HG03520 (cell line): ENCODE measurements around the gene CUX1.
"Not testable (repeated sequence)": the region's sequence is repeated elsewhere in the genome, so short reads cannot be mapped to it uniquely, and the experiment has no call there.

Experiments used
- ATAC-seq: cut with Tn5 transposase; IDR thresholded peaks from one replicate; pipeline ENCODE4 v1.9.1; 2021; ENCODE audit warnings: mild to moderate bottlenecking, moderate library complexity; ENCODE audit not compliant: unreplicated experiment

Gene CUX1

DNA sequence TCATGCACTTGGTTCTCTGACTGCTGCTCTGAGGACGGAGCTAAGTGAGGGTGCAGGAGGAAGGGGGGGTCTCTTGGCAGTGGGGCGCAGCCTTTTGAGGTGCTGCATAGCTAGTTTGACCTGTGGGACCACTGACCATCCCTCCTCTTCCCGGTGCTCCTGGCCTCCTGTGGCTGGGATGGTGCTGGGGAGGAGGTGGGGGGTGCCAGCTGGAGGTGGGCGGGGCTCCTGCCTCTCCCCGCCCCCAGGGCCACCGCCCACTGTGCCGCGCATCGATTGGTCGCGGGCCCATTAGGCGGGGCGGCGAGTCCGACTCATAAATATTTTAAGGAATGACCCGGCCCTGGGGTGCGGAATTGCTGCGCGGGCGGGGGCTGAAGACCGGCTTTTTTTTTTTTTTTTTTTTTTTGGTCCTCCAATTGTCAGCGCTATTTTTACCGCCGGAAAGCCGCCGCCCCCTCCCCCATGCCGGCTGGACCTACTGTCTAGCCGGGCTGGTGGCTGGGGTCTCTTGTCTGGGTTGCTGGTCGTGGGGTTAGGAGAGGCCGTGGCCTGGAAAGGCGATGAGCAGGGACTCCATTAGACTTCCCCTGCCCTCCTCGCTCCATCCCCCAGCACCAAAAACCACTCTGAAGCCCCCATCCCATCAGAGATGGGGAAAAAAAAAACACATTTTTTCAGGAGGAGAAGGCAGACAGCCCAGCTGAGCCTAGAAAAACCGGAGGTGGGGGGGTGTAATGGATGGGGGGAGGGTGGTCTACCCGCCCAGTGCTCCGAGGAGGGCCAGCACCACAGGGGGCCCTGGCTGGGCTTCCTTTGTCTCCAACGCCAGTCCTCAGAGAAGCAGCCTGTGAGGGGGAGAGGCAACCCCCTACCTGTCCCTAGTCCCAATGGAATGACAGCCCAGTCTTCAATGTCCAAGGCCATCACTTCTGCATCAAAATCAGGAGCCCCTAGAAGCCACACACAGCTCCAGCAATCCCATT lies 475.7 kb downstream of the CUX1 start:
- ATAC-seq, result no peak

- no peak for ATAC-seq
Observed at GRCh38 chr7:102294589-102294988, 477.2 kb downstream of the CUX1 start.

DNA sequence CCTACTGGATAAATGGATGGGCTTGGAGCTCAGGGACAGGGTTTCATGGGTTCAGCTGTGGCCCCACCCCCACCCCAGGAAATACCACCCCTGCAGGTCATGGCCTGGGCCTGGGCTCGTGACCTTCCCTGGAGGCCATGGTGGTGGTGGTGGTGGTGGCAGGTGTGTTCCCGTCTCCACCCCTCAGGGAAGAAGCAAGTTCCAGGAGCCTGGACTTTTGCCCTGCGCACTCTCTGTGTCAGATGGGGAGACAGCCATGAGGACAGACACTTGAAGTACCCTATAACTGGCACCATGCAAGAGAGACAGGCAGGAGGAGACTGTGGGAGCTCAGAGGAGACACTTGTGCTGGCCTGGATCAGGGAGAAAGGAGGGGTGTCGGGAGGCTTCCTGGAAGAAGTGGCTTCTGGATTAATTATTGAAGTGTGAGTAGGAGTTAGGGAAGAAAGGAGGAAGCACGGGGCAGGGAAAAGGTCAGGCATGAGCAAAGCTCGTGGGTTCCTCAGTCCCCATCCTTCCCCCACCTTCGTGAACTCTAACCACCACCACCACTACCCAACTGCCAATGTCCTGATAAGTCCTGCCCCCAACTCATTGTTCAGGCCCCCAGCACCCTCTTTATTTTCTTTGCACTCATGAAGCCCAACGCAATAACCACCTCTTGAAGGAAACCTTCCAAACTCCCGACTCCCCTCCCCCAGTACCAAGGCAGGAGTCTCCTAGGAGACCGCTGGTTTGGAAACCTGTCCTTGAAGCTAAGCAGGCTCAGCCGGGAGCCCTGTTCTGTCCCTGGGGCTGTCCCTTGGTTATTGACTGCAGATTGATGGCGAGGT lies 478.1 kb downstream of the CUX1 start:
- no peak for ATAC-seq

- ATAC-seq, result no peak
Observed at GRCh38 chr7:102296179-102296438, 478.7 kb downstream of the CUX1 start.

DNA sequence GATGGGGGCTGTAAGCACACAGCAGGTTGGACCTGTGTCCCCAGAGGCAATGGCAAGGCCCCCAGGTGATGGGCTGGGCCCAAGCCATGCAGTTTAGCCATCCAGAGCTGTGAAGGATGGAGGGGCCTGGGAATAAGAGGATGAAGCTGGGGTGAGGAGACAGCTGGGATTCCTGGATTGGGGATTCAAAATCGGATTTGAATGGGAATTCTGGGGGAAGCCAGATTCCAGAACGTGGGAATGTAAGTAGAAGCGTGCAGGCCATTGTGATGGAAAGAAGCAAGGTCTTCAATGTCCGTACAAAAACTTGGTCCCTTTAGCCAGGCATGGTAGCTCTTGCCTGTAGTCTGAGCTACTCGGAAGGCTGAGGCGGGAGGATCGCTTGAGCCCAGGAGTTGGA lies 479.1 kb downstream of the CUX1 start:
- no peak for ATAC-seq

- no peak for ATAC-seq
Observed at GRCh38 chr7:102297487-102298218, 480.2 kb downstream of the CUX1 start.

- ATAC-seq, result no peak
Observed at GRCh38 chr7:102300643-102301221, 483.3 kb downstream of the CUX1 start.

DNA sequence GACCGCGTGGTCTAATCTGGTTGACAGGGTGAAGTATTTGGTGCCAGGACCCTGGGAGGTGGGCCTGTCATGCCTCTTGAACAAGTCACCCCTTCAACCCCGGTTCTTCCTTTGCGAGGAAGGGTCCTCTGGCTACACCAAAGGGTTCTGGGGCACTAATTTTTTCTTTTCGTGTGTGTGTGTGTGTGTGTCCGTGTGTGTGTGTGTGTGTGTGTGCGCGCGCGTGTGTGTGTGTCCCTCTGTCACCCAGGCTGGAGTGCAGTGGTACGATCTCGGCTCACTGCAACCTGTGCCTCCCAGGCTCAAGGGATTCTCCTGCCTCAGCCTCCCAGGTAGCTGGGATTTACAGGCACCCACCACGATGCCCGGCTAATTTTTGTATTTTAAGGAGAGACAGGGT lies 483.9 kb downstream of the CUX1 start:
- not testable (repeated sequence) for ATAC-seq

- no peak for ATAC-seq
Observed at GRCh38 chr7:102302025-102302424, 484.6 kb downstream of the CUX1 start.

GRCh38 chr7:102303669-102304422 lies 486.4 kb downstream of the CUX1 start:
- no peak for ATAC-seq

DNA sequence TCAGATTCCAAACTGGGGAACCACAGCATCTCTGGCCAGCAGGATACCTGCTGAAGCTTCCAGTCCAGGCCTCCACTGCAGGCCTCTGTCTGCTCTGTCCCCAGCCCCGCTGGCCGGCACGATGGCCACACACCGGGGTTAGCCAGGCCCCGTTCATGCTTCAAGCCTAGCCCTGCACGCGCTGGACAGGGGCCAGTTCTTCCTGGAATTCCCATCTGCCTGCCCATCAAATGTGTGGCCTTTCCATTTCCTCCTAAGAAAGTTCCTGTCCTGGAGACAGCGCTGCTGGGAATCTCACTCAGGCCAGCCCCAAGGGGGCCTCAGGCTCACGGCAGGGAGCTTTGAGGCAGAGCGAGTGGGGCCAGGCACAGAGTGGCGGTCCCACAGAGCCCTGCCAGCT lies 487.2 kb downstream of the CUX1 start:
- no peak for ATAC-seq

GRCh38 chr7:102305414-102306268 lies 488.2 kb downstream of the CUX1 start:
- peak; percentile 38 for ATAC-seq

DNA sequence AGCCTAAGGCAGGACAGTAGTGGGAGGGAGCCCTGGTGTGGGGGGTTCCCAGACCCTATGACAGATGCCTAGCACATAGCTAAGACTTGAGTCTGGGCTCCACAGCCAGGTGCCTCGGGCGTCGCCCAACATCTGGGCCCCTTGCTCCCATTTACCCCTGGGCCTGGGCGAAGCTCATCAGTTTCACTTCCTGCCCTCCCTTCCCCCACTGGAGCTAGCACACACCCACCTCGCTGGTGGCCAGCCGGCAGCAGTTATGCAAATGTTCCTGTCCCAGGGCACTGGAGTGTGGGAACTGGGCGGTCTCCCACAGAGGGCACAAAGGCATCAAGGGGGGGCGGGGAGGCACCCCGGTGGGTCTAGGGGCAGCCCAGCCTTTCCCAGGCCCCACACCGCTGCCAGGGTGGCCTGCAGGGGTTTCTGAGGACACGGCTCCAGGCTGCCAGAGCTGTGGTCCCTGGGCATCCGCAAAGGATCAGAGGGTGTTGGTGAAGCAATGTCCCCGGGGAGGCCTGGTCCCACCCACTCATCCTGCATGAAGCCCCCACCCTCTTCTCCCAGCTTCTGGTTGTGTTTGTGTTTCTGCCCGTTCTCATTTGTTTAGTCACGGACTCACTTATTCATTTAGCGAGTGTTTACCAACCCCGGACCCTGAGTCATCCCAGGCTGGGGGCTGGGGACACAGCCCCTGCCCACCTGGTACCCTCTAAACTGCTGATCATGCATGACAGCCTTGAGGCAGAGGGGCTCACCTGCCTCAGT lies 489.7 kb downstream of the CUX1 start:
- ATAC-seq, result peak; percentile 45

DNA sequence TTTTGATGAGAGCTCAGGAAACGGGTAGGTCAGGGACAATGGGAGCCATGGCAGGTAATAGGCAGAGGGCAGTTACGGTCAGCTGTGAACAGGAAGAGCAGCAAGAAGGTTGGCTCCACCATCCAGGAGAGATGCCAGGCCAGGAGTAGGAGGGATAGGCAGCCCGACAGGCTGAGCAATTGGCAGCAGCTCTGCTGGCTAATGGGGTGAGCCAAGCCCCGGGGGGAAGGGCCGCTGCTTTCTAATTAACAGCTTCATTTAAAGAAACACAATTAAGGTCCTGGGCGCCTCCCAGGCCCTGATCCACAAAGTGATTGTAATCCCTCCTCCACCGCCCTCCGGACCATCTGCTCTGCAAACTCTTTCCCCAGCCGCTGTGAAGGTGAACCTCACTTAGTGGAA lies 493.0 kb downstream of the CUX1 start:
- ATAC-seq, result no peak

DNA sequence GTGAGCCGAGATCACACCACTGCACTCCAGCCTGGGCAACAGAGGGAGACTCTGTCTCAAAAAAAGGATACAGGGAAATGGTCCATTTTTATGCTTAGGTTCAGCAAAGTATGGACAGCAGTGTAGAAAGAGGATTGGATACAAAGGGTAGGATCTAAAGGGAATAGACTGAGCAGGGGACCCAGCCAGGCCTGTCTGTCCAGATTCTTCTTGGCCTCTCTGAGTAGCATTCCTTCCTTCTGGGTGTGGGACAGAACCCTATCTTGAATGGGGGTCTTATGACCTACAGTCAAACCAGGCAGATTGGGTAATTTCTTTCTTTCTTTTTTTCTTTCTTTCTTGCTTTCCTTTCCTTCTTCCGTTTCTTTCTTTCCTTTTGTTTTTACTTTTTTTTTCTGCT lies 494.9 kb downstream of the CUX1 start:
- ATAC-seq, result no peak

- no peak for ATAC-seq
Observed at GRCh38 chr7:102313997-102314780, 496.8 kb downstream of the CUX1 start.

- ATAC-seq, result no peak
Observed at GRCh38 chr7:102317231-102318059, 500.0 kb downstream of the CUX1 start.
